GM12878 (cell line): Measurements from ENCODE around the gene PNISR. TPM values are rescaled to one million over a fixed set of nuclear protein-coding genes. Genes with fewer than 3 reads are reported as not detected.

Experiments used
- ATAC-seq: fragments of 200-7000 bp; cut with Tn5 transposase; 3 replicates; pipeline ENCODE4 v1.9.1; 2020; ENCODE audit warnings: mild to moderate bottlenecking, moderate library complexity
- BruUV-seq: library from RNA; stranded (reverse); fragments of 400-500 nt; replicated peaks from 2 replicates; lab custom pipeline; 2021; lab: Mats Ljungman, UMichigan
- CTCF ChIA-PET: fragments of 300-600 bp; sonication (Branson Sonifier 250); formaldehyde crosslinking; extraction: SDS; loops from one replicate; lab custom pipeline; 2021; ENCODE audit warnings: inconsistent platforms; lab: Yijun Ruan, JAX
- POLR2A ChIA-PET: fragments of 350-600 bp; formaldehyde crosslinking; extraction: SDS; loops from one replicate; lab custom pipeline; 2021; ENCODE audit warnings: inconsistent platforms; lab: Charles Lee
- RAD21 ChIA-PET: fragments of 300-600 bp; sonication (Branson Sonifier 250); formaldehyde crosslinking; loops from one replicate; lab custom pipeline; 2023; ENCODE audit warnings: antibody characterized with exemption; ENCODE audit not compliant: unreplicated experiment; lab: Charles Lee
- SMC1A ChIA-PET: fragments of 300-600 bp; sonication (Branson Sonifier 250); formaldehyde crosslinking; loops from one replicate; lab custom pipeline; 2023; ENCODE audit not compliant: unreplicated experiment, uncharacterized antibody; lab: Charles Lee
- DNase-seq: peaks from one replicate; pipeline ENCODE4 v3.0.0-alpha.2; 2011; ENCODE audit warnings: low read depth, low spot score
- FAIRE-seq: peaks from 3 replicates; lab custom pipeline; 2011; peaks lifted over from hg19 to GRCh38; lab: Jason Lieb, UNC
- H2AFZ ChIP-seq: 2 replicates; pipeline ENCODE4 v1.6.0; 2011; ENCODE audit warnings: low read depth, low read length, control low read depth; ENCODE audit not compliant: control insufficient read depth
- H3K27ac ChIP-seq: 2 replicates; pipeline ENCODE4 v1.5.1; 2011; ENCODE audit warnings: control low read depth; ENCODE audit not compliant: control insufficient read depth, insufficient read depth
- H3K27me3 ChIP-seq, 2 experiments: replicated peaks in 1 of 2; 2 replicates each; pipeline versions ENCODE4 v1.6.0 to v1.6.1; 2011; ENCODE audit warnings: low read length in 1 of 2; ENCODE audit not compliant: control insufficient read depth in 2 of 2, insufficient read depth in 2 of 2
- H3K36me3 ChIP-seq, 2 experiments: 2 replicates each; pipeline ENCODE4 v1.5.1; 2011; ENCODE audit warnings: low read length in 1 of 2; ENCODE audit not compliant: control insufficient read depth in 2 of 2, insufficient read depth in 2 of 2
- H3K4me1 ChIP-seq: 2 replicates; pipeline ENCODE4 v1.6.1; 2011; ENCODE audit warnings: mild to moderate bottlenecking, low read length, moderate library complexity, mixed read lengths; ENCODE audit not compliant: control insufficient read depth, insufficient read depth
- H3K4me2 ChIP-seq: 2 replicates; pipeline ENCODE4 v1.6.0; 2011; ENCODE audit warnings: control low read depth; ENCODE audit not compliant: control insufficient read depth, insufficient read depth
- H3K4me3 ChIP-seq: fragments of 200-600 bp; sonication (generic); 2 replicates; pipeline ENCODE4 v1.5.1; 2016
- H3K79me2 ChIP-seq: 2 replicates; pipeline ENCODE4 v1.6.0; 2011; ENCODE audit warnings: low read length; ENCODE audit not compliant: control insufficient read depth, insufficient read depth
- H3K9ac ChIP-seq: 2 replicates; pipeline ENCODE4 v1.8.0; 2011; ENCODE audit warnings: low read length, control low read depth, mixed read lengths; ENCODE audit not compliant: control insufficient read depth, insufficient read depth
- H3K9me3 ChIP-seq: replicated peaks from 3 replicates; pipeline ENCODE4 v1.5.1; 2011; ENCODE audit warnings: mild to moderate bottlenecking, low read length; ENCODE audit not compliant: control insufficient read depth, insufficient read depth
- H4K20me1 ChIP-seq: 2 replicates; pipeline ENCODE4 v1.6.0; 2011; ENCODE audit not compliant: control insufficient read depth, insufficient read depth
- BMI1 ChIP-seq: fragments of 450-650 bp; IDR thresholded peaks from 2 replicates; pipeline ENCODE4 v1.6.1; 2016; ENCODE audit warnings: mild to moderate bottlenecking, moderate library complexity, borderline replicate concordance
- BRCA1 ChIP-seq: IDR thresholded peaks from 2 replicates; pipeline ENCODE4 v1.6.1; 2011; ENCODE audit warnings: low read depth, low read length, improper control_type of control experiment
- CBX5 ChIP-seq: sonication (generic); IDR thresholded peaks from 2 replicates; pipeline ENCODE4 v1.6.1; 2016; ENCODE audit warnings: low read depth, moderate library complexity, mild to moderate bottlenecking, inconsistent platforms
- CHD2 ChIP-seq: IDR thresholded peaks from 2 replicates; pipeline ENCODE4 v1.6.1; 2011; ENCODE audit warnings: low read depth, low read length, improper control_type of control experiment, borderline replicate concordance
- EZH2 ChIP-seq: IDR thresholded peaks from 2 replicates; pipeline ENCODE4 v1.6.1; 2012; ENCODE audit warnings: low read depth, mild to moderate bottlenecking, control low read depth, inconsistent platforms, low read length, borderline replicate concordance; ENCODE audit not compliant: control insufficient read depth
- FOXM1 ChIP-seq: IDR thresholded peaks from 2 replicates; pipeline ENCODE4 v1.6.1; 2012; ENCODE audit warnings: low read depth, mild to moderate bottlenecking, inconsistent platforms, low read length, moderate library complexity
- MEF2A ChIP-seq: IDR thresholded peaks from 2 replicates; pipeline ENCODE4 v1.6.1; 2011; ENCODE audit warnings: low read depth, mild to moderate bottlenecking, low read length, moderate library complexity; ENCODE audit not compliant: insufficient read depth
- NFIC ChIP-seq: IDR thresholded peaks from 2 replicates; pipeline ENCODE4 v1.6.1; 2012; ENCODE audit warnings: low read depth, mild to moderate bottlenecking, inconsistent platforms, low read length, moderate library complexity
- SMAD1 ChIP-seq: fragments of 450-650 bp; IDR thresholded peaks from 2 replicates; pipeline ENCODE4 v1.6.1; 2018; ENCODE audit warnings: mild to moderate bottlenecking, low read depth; ENCODE audit not compliant: partially characterized antibody
- TARDBP ChIP-seq: IDR thresholded peaks from 2 replicates; pipeline ENCODE4 v1.6.1; 2016; ENCODE audit warnings: borderline replicate concordance
- WGBS: methylation state at CpG from one replicate; pipeline ENCODE4 v1.1.6; 2016; ENCODE audit warnings: low lambda C conversion rate; ENCODE audit not compliant: insufficient replicate concordance, insufficient coverage; ENCODE audit errors: missing lambda C conversion rate; 5-methylcytosine and 5-hydroxymethylcytosine counted together
- in situ Hi-C: fragments of 300-500 bp; cut with MboI; formaldehyde crosslinking; loops from 9 replicates; pipeline ENCODE4 v1.14.3; 2018; ENCODE audit warnings: mixed read lengths
- intact Hi-C: fragments of 100-400 bp; cut with micrococcal nuclease; formaldehyde crosslinking; loops from one replicate; pipeline ENCODE4 v1.14.2; 2022; ENCODE audit not compliant: unreplicated experiment
- polyA plus RNA-seq, 11 experiments: library from polyadenylated mRNA; depleted of rRNA in 4 of 11; unstranded in 6 of 11; stranded (reverse) in 5 of 11; fragments of >200 nt; fragmentation: Nextera tagmentation in 4 of 11; fragmentation: Illumina TruSeq in 1 of 11; extraction: Ambion mirVana in 4 of 11; extraction: Trizol in 1 of 11; gene quantifications; 1 replicate in 1 of 11; 2 replicates in 10 of 11; pipeline versions ENCODE4 v1.2.1 to v1.2.3, GENCODE V29; 2011 to 2016; ENCODE audit warnings: inconsistent platforms in 2 of 11, missing spikeins in 2 of 11, low read depth in 1 of 11
- total RNA-seq, 4 experiments: library from RNA; depleted of rRNA in 3 of 4; stranded (reverse); fragments of >200 nt in 3 of 4; fragmentation: Illumina TruSeq in 1 of 4; extraction: Trizol in 1 of 4; gene quantifications; 2 replicates each; pipeline versions ENCODE4 v1.2.1 to v1.2.3, GENCODE V29; 2013 to 2021
- TF ChIP-seq, protein P1 (sequence below): fragments of 450-650 bp; formaldehyde crosslinking; IDR thresholded peaks from 2 replicates; pipeline ENCODE4 v1.4.0; 2022; ENCODE audit warnings: mild to moderate bottlenecking, moderate library complexity

The PNISR gene
- total and polyA plus RNA-seq, 10 of the 15 experiments (the other 5 are each of a cell fraction or from before 2014, with no cell fraction given), result 79.1 to 180 (median 105) TPM

DNA sequence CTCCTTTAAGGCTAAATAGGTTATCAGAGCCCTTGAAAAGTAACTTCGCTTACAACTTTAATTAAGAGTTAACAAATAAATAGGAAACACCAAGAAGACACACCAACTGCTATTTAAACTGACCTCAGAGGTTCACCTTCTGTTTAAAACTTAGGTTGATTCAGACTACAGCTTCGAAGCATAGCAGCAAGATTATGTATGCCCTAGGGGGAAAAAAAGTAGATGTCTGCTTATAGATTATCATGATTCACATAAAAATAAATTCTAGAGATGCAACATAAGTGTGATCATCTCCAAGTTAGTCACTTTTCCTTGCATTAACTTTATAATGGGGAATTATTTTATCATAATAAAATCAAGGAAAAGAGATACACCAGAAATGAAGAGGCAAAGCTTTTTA is 8.9 kb downstream of the PNISR start:
- ChIA-PET POLR2A (interaction anchor here (0.6 kb wide), 1 partner anchor 39 kb away, joined by 5 read pairs; no protein-coding TSS in a partner anchor), SMC1A (interaction anchor here (1.1 to 2.7 kb wide), 3 partner anchors 10 to 22 kb away, joined by 3 to 21 read pairs (median 7); partner anchors contain the start of genes COQ3 and PNISR), CTCF (interaction anchor here (1.1 to 1.7 kb wide), 4 partner anchors 10 to 85 kb away, joined by 3 to 10 read pairs (median 6); partner anchors contain the start of gene PNISR), RAD21 (interaction anchor here (1.0 to 1.4 kb wide), 2 partner anchors 10 to 86 kb away, joined by 6 to 8 read pairs; partner anchors contain the start of gene PNISR)
- Histone ChIP-seq H3K27me3 (no peaks in the 10 kb centered on the region), H3K79me2 (peaks cover 76% of the 10 kb centered on the region), H3K9me3 (no peaks in the 10 kb centered on the region), H2AFZ (no peak overlapping the region), H3K4me2 (0 out of 2 replicates have a peak overlapping the region, but pooled peaks have one; percentile 68), H4K20me1 (no peaks in the 10 kb centered on the region), H3K9ac (no peak overlapping the region), H3K36me3 (peaks cover 1 to 11% of the 10 kb centered on the region in 2 experiments; a peak in 3 of 4 replicates), H3K4me3 (no peak overlapping the region), H3K4me1 (peaks cover 11% of the 10 kb centered on the region; the same call in 1 of the 2 replicates), H3K27ac (no peak overlapping the region)
- no peak for ATAC-seq
- BruUV-seq, result no TSS peak
- WGBS, result 76% methylated on average over 2 of the region's 2 CpGs
- in situ Hi-C loops, result no loop called here
- TF ChIP-seq CBX5, result no peak
- no peak for TF ChIP-seq SMAD1
- TF ChIP-seq BRCA1, result no peak
- TF ChIP-seq NFIC, result no peak
- TF ChIP-seq CHD2, result no peak
- no peak for TF ChIP-seq FOXM1
- no peak for TF ChIP-seq TARDBP
- TF ChIP-seq BMI1, result no peak
- no peak for TF ChIP-seq EZH2
- no peak for TF ChIP-seq MEF2A
- TF ChIP-seq, protein P1, sequence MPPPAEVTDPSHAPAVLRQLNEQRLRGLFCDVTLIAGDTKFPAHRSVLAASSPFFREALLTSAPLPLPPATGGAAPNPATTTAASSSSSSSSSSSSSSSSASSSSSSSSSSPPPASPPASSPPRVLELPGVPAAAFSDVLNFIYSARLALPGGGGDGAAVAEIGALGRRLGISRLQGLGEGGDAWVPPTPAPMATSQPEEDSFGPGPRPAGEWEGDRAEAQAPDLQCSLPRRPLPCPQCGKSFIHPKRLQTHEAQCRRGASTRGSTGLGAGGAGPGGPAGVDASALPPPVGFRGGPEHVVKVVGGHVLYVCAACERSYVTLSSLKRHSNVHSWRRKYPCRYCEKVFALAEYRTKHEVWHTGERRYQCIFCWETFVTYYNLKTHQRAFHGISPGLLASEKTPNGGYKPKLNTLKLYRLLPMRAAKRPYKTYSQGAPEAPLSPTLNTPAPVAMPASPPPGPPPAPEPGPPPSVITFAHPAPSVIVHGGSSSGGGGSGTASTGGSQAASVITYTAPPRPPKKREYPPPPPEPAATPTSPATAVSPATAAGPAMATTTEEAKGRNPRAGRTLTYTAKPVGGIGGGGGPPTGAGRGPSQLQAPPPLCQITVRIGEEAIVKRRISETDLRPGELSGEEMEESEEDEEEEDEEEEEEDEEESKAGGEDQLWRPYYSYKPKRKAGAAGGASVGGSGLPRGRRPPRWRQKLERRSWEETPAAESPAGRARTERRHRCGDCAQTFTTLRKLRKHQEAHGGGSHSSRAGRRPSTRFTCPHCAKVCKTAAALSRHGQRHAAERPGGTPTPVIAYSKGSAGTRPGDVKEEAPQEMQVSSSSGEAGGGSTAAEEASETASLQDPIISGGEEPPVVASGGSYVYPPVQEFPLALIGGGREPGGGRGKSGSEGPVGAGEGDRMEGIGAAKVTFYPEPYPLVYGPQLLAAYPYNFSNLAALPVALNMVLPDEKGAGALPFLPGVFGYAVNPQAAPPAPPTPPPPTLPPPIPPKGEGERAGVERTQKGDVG, result no peak
- no peak for FAIRE-seq
- DNase-seq, result no peak
- intact Hi-C loops, result loop anchor here (2.0 kb wide), 1 partner anchor 15 kb away; no protein-coding TSS in a partner anchor
